Ovary (tissue), 3 donors: Measurements from ENCODE around the gene TTLL10.

Experiments used
- CTCF ChIP-seq, 3 donors: fragments of 450-650 bp in 2 of 3; fragments of 200-600 bp in 1 of 3; IDR thresholded peaks; one replicate each; pipeline versions ENCODE4 v1.5.1 to v1.8.0; 2016 to 2022; ENCODE audit warnings: antibody characterized with exemption in 3 of 3, mild to moderate bottlenecking in 1 of 3
- EP300 ChIP-seq: sonication (generic); formaldehyde crosslinking; IDR thresholded peaks from one replicate; pipeline ENCODE4 v1.6.1; 2017; ENCODE audit warnings: antibody characterized with exemption
- POLR2A ChIP-seq: fragments of 450-650 bp; IDR thresholded peaks from one replicate; pipeline ENCODE4 v1.6.1; 2017; ENCODE audit warnings: antibody characterized with exemption, mild to moderate bottlenecking, moderate library complexity
- donor health status: DM: no; HTN: no; CAD: no.

DNA sequence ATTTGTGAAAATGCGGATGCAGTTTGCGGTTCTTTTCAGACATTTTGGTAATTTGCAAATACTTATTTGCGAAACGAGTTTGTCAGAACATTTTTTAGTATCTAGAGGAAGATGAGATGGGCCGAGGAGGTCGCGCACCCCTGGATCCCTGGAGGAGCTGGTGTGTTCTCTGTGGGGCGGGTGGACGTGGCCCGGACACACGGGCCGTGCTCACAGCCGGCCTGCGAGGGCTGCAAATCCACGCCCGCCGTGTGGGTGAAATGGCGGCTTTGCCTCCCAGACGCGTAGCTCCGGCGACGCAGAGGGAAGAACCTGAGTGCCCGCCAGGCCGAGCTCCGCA lies 9.3 kb upstream of the TTLL10 start:
- TF ChIP-seq CTCF (IDR thresholded peaks at IDR 0.05) (no peak), POLR2A (no peak), EP300 (no peak)
